NCI-H345 treated with DMSO at 0.1 percent for 48 hours (cell line): ENCODE data around the gene P2RY8.
"Not testable (repeated sequence)": the region's sequence is repeated elsewhere in the genome, so short reads cannot be mapped to it uniquely, and the experiment has no call there.

Experiments
- DNase-seq: peaks from one replicate; lab custom pipeline; 2025; ENCODE audit not compliant: unreplicated experiment; lab: John Stamatoyannopoulos, UW

P2RY8 gene

DNA sequence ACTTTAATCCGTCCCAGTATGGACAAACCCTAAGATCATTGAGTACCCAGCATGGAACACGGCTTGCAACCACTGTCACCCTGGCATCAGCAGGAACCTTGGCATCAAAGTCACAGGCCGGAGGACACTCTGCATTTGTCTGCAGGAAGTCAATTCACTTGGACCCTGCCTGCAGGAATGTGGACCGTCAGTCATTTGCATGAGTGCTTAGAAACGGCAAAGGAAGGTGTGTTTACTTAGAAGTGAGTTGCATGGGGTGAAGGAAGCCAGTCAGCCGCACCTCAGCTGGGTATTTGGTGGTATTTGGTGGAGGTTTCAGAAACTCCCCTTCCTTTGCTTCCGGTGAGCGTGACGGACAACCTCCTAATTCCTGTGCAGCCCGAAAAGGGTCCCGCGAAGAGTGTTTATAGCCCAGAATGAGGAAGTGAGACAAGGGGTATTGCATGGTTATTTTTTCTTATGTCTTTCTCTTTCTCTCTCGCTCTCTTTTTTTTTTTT, 15.5 kb downstream of the P2RY8 start:
- no peak for DNase-seq

DNA sequence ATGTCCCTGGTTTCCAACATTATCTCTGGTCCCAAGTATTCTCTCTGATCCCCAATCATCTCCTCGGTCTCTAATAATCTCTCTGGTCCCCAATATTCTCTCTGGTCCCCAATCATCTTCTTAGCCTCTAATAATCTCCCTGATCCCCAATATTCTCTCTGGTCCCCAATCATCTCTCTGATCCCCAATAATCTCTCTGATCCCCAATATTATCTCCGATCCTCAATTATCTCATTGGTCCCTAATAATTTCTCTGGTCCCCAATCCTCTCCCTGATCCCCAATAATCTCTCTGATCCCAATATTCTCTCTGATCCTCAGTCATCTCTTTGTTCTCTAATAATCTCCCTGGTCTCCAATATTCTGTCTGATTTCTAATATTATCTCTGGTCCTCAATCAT, 16.6 kb downstream of the P2RY8 start:
- no peak for DNase-seq

DNA sequence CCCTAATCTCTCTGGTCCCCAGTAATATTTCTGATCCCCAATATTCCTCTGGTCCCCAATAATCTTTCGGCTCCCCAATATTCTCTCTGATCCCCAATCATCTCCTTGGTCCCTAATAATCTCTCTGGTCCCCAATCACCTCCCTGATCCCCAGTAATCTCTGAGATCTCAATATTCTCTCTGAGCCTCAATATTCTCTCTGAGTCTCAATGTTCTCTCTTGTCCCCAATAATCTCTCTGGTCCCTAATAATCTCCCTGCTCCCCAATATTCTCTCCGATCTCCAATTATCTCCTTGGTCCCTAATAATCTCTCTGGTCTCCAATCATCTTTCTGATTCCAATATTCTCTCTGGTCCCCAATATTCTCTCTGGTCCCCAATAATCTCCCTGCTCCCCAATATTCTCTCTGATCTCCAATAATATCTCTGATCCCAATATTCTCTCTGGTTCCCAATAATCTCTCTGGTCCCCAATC, 17.9 kb downstream of the P2RY8 start:
- no peak for DNase-seq

DNA sequence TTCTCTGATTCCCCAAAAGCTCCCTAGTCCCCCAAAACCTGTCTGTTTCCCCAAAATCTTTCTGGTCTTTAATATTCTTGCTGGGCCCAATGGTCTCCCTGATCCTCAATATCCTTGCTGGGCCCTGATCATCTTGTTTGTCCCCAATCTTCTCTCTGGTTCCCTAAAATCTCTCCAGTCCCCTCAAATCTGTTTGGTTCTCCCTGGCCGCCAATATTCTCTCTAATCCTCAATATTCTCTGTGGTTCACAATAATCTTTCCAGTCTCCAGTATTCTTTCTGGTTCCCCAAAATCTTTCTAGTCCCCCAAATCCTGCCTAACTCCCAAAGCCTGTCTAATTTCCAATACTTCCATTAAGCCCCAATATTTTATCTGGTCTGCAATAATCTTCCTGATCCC, 18.5 kb downstream of the P2RY8 start:
- DNase-seq: no peak

DNA sequence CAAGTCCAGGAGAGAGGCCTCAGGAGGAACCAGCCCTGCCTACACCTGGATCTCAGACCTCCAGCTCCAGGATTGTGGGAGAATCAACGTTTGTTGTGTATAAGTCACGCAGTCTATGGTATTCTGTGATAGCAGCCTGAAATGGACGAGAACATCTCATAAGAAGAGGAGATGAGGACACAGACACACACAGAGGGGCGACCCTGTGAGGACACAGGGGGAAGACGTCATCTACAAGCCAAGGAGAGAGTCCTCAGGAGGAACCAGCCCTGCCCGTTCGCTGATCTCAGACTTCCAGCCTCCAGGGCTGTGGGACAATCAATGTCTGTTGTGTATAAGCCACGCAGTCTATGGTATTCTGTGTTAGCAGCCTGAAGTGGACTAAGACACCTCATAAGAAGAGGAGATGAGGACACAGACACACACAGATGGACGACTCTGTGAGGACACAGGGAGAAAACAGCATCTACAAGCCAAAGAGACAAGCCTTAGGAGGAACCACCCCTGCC, 20.3 kb downstream of the P2RY8 start:
- no peak for DNase-seq

DNA sequence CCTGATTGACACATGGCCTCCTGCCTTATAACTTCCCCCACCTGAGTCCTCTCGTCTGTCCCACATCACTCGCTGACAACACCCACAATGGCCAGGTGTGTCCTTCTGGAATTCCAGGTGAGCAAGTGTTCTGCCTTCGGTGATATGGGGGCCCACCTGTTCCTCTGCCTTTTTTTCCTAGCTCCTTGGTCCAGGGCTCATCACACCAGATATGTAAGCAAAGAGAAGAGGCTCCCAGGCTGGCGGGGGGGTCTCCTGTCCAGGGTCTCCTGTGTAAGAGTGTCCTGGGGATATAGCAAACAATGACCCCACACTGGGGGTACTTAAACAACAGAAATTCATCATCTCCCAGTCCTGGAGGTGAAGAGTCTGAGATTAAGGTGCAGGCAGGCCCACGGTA, 25.2 kb downstream of the P2RY8 start:
- no peak for DNase-seq

DNA sequence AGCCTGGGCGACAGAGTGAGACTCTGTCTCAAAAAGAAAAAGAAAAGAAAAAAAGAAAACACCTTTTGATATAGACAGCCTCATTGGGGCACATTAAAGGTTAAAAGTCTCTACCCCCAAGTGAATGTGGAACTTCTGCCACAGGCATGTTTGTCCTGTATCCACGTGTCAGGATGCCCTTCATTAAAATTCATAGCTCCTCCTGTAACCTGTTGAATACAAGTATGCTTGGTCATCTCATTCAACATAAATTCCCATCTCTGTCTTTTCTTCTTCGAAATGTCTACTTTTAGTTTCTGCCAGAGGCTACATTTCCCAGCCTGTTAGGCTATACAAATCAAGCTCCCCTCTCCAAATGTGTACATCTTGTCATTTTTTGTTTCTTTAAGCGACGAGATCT, 25.8 kb downstream of the P2RY8 start:
- no peak for DNase-seq

DNA sequence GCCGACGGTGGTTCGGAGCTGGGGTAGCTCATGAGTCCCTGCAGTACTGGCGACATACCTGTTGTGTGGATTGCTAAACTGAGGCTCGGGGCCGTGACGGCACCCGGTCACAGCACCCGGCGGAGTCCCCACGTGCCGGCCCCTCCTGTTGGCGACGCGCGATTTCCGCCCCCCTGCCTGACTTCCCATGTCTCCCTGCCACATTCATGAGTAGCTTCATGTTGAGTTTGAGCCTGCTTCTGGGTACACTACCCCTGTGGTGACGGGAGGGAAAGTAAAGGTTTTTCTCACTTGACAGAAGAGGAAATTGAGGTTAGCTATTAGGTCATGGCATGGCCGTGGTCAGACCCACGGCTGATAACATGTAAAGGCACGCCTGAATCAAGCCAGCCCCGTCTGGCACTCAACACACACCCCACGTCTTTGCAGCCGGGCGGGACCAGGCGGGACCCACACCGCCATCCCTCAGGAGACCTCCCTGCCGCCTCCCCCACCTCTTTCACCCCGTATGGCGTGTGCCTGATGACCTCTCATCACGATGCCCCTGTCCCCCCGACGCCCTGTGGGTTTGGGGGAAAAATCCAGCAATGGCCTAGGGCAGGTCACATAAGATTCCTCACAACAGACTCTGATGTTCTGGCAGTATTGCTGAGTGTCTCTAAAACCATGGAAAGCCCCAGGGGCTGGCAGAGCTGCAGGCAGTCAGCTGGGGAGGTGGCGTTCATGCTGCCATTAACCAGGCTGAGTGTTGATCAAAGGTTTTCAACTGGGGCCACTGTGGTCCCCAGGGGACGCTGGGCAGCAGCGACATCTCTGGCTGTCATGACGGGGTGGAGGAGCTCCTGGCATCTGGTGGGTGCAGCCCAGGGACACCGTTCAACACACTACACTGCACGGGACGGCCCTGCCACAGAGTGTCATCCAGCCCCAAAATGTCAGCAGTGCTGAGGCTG, 29.2 kb downstream of the P2RY8 start:
- no peak for DNase-seq

DNA sequence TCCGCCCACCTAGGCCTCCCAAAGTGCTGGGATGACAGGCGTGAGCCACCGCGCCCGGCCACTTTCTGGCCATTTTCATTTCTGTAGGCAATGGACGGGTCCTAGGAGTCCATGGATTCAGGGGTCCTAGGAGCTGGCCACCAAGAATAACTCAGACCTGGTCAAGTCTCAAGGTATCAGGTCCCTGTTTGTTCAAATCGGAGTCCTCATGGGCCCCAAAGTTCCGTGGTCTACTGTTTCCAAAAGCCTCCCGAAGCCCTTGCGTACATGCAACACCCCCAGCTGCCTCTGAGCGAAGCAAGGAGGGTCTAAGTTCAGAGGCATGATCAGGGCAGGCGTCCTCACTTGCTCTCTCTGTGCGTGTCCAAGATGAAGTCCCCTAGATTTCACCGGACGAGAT, 30.1 kb downstream of the P2RY8 start:
- DNase-seq: no peak

DNA sequence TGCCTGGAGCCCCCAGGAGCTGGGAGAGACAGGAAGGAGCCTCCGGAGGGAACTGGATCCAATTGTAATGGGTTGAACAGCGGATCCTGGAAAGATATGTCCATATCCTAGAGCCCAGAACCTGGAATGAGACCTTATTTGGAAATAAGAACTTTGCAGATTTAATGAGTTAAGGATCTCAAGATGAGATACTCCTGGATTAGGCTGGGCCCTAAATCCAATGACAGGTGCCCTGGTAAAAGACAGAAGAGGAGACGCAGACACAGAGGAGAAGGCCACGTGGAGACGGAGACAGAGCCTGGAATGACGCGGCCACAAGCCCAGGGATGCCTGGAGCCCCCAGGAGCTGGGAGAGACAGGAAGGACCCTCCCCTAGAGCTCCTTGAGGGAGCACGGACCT, 34.1 kb downstream of the P2RY8 start:
- no peak for DNase-seq

DNA sequence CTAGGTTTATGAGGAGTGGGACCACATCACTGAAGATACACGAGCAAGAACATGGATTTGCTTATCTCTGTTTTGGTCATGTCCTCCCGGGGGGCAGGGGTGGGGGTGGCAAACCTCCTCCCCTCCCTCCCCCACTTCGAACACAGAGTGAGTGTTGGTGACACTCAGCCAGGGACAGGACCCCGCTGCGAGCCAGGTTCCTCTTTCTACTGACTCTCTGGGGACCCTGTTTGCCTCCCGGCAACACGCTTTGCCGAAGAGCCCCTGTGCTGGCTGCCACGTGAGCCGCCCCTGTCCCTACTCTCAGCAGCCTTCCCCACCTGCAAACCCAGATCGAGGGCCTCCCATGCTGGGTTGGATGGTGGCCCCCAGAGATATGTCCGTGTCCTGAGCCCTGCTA, 34.7 kb downstream of the P2RY8 start:
- no peak for DNase-seq

DNA sequence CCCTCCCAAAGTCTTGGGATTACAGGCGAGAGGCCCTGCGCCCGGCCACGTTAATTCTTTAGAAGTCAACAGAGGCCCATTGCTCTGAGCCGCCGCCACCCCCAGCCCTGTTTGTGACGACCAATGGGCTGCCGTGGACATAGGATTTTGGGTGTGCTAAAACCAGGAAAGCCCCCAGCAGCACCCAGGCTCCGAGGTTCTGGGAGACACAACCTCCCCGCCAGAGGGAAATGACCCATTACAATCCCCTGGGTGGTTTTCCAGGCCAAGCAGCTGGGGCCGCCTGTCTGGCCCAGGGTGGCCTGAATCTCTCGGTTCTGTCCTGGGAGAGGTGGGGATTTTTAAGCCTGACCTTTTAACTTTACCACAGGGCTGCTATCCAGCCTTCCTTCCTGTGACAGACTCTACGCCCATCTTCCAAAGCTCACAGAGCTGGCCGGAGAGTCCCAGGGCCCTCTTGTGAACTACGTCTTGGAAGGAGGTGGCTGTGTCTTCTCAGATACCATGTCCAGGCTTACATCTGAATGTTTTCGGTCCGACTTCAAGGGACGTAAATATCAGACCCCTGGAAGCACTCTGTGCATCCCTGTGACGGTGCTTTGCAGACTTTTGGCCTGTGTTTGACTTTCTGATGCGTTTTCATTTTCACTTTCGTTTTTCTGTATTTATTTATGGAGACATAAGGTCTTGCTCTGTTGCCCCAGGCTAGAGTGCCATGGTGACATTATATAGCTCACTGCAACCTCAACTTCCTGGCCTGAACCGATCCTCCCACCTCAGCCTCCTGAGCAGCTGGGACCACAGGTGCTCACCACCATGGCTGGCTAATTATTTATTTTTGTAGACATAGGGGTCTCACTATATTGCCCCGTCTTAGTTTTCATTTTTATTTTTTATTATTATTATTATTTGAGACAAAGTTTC, 36.0 kb downstream of the P2RY8 start:
- no peak for DNase-seq

DNA sequence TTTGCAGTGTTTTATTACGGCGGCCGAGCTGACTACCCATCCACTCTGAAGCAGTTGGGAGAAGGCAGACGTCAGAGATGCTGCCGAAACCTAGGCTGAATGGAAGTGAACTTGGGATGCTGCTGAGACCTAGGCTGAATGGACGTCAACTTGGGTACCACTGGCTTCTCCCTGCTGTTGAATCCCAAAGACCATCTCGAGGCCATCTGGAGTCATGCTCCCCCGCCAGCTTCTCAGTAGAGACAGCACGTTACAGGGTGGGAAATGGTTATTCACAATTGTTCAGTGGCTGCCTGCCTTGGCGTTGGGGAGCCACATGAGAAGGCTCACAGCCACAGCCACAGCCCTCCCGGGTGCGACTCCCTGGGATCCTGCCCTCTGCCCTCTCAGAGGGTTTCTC, 40.9 kb downstream of the P2RY8 start:
- DNase-seq: no peak

DNA sequence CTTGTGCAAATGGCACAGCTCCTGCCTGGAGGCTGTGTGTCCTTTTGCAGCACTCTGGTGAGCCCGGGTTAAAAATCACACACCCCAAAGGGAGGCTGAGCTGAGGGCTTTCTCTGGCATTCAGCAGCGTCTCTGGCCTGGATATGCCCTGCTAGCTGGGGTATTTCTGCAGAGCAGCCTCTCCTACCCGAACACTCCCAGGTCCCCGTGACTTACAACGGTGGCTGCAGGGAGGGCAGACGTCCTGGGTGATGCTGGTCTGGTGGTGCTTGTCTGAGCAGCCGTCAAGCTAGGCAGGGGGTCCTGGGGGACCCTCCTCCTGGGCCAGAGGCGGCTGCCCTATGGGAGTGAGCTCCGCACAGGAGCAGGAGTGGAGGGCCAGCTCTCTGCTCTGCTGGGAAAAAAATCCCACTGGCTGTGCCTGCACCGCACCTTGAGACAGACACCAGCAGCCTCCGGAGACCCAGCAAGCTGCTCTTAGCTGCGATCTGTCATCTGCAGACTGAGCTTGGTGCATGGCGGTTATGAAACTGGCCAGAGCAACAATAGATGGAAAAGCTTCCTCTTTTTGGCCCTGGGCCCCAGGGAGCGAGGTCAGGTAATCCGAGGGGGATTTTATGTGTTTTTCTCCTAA, 43.0 kb downstream of the P2RY8 start:
- no peak for DNase-seq

DNA sequence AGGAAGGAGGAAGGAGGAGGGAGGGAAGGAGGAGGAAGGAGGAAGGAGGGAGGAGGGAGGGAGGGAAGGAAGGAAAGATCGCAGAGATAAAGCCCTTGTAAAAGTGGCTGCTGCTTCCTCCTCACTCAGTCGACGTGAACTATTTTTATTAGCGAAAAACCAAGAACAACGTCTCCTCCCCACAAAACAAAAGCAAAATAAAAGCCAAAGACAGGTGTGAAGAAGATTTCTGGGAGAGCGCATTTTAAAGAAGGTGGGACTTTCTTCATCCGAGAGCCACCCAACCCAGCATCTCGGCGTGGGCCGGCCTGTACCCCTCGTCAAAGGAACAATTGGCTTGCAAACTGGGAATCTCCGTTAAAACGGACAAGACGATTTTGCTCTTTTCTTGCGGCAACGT, 43.6 kb downstream of the P2RY8 start:
- no peak for DNase-seq

DNA sequence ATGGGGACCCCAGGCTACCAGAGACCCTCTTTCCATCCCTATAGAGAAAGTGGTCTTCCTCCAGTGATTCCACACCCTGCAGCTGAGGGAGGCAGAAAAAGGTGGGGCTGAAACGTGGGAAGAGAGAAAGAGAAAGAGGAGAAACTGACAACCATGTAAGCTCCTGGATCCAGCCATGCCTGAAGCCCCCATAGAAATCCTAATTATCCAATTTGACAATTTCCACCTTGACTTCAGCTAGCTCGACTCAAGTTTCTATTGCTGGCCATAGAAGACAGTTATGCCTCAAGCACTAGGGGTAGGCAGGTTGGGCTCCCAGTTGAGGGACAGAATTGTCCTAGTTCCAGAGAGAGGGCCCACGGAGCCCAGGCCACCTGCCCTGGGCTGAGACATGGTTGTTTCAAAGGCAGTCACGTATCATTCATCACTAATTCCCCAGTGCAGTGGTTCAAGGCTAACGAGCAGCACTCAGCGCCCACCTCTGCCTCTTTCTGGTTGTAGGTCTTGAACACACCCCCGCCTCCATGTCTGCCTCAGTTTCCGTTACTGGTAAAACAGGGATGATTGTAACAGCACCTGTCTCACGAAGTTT, 44.5 kb downstream of the P2RY8 start:
- DNase-seq: no peak

DNA sequence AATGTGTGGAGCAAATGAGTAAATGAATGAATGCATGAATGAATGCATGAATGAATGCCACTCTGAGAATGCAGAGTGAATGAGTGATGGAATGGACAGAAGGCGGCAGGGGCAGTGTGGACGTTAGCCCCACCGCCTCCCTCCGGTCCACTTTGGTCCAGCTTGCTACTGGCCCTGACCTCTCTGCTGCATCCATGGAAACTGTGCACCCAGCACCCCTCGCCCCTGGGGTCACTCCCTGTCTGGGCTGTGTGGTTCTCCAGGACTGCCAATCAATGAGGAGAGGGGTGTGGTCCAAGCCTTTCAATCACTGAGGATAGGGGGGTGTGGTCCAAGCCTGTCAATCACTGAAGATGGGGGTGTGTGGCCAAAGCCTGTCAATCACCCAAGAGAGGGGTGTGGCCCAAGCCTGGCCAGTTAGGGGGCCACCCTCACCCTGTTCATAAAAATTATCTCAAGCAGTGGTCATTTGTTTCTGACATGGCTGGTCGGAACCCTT, 45.1 kb downstream of the P2RY8 start:
- DNase-seq: no peak

DNA sequence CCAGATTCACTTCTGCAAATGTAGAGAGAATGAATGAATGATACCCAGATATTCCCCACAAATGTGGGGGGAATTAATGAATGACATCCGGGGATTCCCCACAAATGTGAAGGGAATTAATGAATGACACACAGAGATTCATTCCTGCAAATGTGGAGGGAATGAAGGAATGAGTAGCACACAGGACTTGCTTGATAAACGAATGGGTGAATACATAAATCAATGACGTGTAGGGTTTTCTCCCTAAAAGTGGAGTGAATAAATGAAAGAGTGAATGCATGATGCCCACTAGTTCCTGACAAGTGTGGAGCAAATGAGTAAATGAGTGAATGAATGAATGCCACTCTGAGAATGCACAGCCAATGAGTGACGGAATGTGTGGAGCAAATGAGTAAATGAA, 45.7 kb downstream of the P2RY8 start:
- not testable (repeated sequence) for DNase-seq

DNA sequence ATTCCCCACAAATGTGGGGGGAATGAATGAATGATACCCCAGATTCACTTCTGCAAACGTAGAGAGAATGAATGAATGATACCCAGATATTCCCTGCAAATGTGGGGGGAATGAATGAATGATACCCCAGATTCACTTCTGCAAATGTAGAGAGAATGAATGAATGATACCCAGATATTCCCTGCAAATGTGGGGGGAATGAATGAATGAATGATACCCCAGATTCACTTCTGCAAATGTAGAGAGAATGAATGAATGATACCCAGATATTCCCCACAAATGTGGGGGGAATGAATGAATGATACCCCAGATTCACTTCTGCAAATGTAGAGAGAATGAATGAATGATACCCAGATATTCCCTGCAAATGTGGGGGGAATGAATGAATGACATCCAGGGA, 46.3 kb downstream of the P2RY8 start:
- DNase-seq: not testable (repeated sequence)

DNA sequence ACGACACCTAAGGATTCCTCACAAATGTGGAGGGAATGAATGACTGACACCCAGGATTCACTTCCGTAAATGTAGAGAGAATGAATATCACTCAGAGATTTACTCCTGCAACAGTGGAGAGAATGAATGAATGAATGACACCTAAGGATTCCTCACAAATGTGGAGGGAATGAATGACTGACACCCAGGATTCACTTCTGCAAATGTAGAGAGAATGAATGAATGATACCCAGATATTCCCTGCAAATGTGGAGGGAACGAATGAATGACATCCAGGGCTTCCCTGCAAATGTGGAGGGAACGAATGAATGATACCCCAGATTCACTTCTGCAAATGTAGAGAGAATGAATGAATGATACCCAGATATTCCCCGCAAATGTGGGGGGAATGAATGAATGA, 47.6 kb downstream of the P2RY8 start:
- not testable (repeated sequence) for DNase-seq
